HG03432 (cell line): ENCODE measurements around the gene UBALD1.
"Not testable (repeated sequence)": the region's sequence is repeated elsewhere in the genome, so short reads cannot be mapped to it uniquely, and the experiment has no call there.

Source experiments
- ATAC-seq: cut with Tn5 transposase; IDR thresholded peaks from one replicate; pipeline ENCODE4 v1.9.1; 2021; ENCODE audit warnings: mild to moderate bottlenecking, moderate library complexity; ENCODE audit not compliant: unreplicated experiment

Gene UBALD1

DNA sequence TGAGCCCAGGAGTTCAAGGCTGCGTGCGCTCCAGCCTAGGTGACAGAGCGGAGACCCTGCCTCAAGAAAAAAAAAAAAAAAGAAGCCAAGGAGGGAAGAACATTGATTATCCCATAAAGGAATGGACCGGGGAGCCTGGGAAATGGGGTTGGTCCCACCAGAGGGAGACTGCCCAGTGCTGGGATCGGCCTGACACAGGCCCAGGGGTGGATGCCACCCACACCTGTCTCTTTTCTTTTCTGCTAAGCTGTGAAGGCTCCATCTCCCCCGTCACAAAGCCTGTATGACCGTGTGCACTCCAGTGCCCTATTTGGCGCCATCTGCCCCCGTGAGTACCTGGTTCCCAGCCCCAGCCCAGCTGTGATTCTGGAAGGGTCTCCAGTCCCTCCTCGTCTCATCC lies 15.7 kb downstream of the UBALD1 start:
- no peak for ATAC-seq

DNA sequence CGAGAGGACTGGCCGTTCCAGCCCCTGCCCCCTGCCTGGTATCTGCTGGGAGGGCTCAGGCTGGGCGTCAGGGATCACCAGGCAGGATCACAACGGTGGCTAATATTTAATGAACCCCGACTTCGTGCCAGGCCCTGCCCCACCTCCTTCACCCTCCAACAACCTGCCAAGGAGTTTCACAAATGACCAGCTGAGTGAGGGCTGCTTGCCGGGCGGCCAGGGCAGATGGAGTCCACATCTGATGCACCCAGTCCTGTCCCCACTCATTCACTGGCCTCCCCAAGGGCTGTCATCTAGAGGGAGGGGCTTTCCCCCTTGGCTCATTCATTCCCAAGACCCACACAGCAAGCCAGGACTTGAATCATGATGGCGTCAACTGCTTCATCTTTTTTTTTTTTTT lies 17.5 kb downstream of the UBALD1 start:
- no peak for ATAC-seq

DNA sequence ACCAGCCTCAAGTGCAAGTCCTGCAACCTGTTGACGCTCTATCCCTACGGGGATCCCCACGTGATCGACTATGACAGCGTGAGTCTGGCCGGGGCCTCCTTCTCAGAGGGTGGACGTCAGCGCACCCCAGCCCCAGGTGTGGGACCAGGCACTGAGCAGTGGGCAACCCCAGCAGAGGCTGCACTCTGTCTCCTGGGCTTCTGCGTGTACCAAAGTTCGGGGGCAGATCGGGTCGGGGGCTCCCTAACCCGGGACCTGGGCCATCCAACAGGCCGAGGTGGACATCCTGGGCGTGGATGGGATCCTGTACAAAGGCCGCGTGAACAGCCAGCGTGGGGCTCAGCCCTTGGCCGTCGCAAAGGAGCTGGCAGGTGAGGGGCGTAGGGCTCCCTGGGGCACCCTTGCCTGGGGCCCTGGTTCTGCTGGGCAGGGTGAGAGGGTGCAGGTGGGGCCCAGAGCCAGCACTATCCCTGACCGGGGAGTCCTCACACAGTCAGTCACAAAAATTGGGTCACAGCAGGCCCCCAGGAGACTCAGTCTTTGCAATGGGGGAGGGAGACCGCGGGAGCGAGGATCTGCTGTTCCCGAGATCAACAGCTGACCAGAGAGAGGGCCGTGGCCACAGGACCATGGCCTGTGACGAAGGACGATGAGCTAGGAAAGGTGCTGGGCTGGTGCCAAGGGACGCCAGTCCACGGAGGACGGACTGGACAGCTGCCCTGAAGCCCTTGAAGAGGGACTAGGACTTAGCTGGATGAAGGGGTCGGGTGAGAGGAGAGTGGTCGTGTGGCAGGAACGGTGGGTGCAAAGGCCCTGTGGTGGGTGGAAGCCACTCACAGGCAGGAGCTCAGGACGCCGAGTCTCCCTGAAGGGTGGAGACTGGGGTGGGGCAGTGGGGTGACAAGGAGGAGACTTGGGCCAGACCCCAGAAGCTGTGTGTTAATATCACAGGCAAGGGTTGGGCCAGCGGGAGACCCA lies 20.0 kb downstream of the UBALD1 start:
- no peak for ATAC-seq

DNA sequence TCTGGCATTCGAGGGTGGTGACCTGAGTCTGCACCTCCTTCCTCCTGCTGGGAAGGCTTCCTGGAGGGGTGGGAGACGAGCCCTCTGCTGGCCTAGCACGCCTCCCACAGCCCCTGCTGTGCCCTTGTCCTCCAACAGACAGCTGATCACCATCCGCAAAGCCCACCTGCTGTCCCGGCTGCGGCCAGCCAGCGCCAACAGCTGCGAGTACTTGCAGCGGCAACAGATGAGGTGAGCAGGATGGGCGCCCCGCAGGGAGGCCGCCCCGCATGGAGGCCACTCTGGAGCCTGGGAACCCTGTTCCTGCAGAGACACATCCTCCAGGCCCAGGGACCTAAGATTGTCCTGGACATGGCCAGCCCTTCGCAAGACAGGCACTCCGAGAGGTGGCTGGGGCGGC lies 21.6 kb downstream of the UBALD1 start:
- no peak for ATAC-seq

DNA sequence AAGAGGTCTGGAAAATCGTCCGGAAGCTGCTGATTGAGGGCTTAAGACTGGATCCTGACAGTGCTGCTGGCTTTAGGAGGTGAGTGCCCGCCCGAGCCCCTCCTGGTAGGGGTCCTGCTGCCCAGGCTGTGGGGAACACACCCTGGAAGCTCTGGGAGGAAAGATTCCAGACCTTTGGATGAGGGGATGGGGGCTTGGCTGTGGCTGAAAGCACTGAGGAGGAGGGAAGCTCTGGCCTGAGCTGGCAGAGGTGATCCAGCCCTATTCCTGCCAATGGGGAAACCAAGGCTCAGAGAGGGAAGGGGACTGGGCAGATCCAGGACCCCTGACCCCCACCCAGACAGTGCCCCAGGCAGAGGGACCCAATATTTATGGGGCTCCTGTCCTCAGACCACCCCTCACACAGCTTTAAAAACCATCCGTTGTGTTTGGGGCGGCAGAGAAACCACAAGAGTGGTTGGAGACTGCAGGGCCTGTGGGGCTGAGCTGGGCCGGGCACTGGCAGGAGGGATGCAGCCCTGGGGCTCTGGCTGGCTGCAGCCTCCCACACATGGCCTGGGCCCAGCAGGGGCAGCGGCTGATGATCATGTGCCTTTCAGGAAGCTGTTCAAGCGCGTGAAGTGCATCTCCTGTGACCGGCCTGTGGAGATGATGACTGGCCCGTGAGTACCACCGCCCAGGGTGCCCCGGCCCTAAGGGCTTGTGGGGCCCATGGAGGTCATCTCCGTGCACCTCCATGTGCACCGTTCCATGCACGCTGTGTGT lies 22.8 kb downstream of the UBALD1 start:
- no peak for ATAC-seq

DNA sequence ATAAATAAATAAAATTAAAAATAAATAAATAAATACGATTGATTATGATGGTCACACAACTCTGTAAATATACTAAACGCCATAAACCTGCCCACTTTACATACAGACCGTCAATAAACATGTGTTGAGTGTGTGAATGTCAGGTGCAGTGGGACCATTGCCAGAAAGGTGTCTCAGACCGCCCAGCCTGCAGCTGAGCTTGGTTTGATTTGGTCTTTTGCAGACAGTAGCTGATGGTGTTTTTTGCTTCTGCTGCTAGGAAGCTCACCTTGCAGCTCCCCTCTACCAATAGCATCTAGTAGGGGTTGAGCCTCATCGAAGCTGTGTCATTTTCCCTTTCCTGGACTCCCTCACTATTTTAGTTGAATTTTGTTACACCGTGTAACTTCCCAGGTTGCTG lies 23.5 kb downstream of the UBALD1 start:
- ATAC-seq: no peak

DNA sequence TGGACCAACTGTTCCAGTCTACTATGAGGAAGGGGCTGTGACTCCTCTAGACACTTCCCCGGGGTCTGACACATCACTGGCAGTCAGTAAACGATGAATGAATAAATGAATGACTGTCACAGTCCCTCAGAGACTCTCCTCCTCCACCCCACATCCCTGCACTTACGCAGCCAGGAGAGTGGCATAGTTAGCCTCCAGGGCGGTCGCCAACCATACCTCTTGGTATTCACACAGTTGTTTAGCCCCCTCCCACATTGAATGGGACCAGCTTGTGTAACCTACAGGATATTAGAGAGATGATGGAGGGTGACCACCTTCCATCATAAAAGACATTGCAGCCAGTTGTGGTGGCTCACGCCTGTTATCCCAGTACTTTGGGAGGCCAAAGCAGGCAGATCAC lies 25.7 kb downstream of the UBALD1 start:
- no peak for ATAC-seq

DNA sequence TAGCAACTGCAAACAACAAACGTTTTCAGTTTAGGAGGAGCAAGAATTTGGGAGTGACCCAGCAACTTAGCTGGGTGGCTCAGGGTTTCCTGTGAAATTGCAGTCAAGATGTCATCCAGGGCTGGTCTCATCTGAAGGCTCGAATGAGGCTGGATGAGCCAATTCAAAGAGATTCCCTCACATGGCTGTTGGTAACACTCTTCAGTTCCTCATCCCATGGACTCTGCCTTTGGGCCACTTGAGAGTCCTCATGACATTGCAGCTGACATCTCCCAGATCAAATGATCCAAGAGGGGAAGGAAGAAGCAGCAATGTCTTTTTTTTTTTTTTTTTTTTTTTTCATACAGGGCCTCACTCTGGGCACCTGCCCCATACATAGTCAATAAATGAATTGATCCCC lies 26.3 kb downstream of the UBALD1 start:
- no peak for ATAC-seq

DNA sequence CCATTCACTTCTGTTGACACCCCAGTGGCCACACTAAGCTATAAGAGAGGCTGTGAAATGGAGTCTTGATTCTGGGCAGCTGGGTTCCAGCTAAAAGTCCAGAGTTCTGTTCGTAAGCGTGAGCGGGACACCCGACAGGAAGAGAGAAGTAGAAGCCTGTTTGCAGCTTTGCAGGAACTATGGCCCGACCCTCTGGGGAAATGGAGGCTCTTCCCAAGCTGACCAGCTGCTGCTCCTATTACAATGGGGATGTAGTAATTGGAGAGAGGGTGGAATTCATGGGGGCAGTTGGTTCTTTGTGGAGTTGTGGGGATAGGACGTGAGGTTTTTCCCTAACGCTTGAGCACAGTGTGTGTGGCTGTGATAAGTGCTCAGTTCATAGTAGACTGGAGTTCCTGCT lies 28.4 kb downstream of the UBALD1 start:
- no peak for ATAC-seq

DNA sequence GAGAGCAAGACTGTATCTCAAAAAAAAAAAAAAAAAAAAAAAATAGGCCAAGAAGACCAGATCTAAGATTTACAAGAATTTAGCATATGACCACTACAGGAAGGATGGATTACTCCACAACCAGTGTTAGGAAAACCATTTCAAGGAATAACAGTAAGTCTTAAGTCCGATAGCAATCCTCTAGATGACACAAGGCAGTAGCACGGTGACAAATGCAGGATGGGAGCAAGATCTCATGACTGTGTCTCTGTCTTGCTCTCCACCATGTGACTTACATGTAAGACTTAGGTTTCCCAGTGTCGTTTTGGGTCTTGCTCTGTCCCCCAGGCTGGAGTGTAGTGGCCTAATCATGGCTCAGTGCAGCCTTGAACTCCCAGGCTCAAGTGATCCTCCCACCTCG lies 30.8 kb downstream of the UBALD1 start:
- no peak for ATAC-seq

DNA sequence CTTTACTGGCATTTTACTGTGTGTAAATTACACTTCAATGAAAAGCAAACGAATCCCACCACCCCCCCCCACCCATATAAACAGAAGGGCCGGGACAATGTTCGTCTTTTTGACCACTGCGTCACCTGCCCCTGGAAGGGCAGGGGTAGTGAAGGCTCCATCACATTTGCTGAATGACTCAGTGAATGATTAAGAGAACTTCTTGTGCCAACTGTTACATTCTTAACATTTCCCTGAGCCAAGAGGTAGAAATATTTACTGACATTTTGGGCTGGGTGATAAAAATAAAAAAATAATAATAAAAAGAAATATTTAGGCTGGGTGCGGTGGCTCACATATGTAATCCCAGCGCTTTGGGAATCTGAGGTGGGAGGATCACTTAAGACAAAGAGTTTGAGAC lies 34.4 kb downstream of the UBALD1 start:
- no peak for ATAC-seq

DNA sequence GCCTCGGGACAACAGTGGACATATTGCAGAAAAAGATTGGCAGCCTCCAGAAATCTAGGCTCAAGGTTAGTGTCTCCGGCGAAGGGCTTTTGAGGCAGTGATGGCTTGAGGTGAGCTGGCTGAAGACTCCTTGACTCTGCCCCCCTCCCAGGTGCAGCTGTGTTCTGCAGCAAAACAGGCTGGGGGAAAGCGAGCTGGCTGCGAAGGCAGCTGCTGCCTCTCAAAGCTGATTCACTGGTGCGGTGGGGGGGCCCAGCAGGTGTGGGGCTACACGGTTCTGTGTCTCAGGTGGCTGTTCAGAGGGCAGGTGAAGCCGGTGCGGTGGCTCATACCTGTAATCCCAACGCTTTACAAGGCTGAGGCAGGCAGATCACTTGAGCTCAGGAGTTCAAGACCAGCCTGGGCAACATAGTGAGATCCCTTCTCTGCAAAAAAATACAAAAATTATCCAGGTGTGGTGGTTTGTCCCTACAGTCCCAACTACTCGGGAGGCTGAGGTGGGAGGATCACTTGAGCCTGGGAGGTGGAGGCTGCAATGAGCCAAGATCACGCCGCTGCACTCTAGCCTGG lies 35.6 kb downstream of the UBALD1 start:
- no peak for ATAC-seq

DNA sequence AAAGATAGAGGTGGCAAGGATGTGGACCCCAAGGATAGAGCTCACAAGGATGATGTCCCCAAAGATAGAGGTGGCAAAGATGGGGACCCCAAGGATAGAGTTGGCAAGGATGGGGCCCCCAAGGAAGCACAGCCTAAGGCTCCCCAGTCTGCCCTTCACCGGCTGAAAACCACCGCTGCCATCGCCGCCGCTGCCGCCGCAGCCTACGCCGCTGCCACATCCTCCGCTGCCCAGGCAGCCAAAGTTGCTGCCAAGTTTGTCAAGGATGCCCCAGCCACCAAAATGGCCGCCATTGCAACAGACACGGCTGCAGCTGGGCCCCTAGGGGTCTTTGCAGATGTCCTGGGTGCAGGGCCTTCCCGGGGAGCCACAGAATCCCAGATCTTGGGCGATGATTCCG lies 38.7 kb downstream of the UBALD1 start:
- no peak for ATAC-seq

DNA sequence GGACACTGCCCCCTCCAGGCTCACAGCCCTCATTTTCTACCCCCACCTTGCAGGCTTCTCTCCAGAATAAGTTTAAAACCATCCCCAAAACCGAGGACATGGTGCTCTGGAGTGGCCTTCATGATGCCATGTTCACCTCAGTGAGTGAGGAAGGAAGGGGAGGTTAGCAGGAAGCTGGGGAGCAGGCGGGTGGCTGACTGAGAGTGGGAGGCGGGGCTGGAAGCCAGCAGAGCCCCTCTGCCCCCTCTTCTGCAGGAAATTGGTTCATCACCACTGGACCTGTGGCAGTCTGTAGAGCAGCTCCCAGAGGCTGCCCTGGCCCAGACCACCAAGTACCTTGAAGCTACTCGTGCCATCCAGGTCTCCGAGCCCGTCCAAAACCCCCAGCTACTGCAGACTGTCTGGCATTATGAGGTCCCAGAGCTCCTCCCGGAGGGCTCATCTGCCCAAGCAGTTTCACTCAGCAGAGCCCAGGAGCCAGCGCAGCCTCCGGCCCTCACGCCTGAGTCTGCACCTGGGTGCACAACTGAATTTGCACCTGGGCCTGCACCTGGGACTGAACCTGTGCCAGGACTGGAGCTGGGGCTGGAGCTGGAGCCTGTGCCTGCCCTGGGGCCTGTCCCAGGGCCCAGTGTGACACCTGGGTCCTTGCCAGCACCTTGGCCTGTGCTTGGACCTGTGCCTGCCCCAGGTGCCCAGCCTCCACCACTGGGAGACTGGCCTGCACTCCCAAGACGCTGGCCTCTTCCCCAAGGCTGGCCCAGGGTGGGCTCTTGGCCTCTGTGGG lies 39.6 kb downstream of the UBALD1 start:
- no peak for ATAC-seq

DNA sequence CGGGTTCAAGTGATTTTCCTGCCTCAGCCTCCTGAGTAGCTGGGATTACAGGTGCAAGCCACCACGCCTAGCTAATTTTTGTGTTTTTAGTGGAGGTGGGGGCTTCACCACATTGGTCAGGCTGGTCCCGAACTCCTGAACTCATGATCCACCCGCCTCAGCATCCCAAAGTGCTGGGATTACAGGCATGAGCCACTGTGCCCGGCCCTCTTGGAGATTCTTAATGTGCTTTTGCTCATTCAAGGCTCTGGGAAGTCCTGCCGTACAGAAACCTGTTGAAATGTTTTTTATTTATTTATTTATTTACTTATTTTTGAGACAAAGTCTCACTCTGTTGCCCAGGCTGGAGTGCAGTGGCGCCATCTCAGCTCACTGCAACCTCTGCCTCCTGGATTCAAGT lies 40.8 kb downstream of the UBALD1 start:
- not testable (repeated sequence) for ATAC-seq

DNA sequence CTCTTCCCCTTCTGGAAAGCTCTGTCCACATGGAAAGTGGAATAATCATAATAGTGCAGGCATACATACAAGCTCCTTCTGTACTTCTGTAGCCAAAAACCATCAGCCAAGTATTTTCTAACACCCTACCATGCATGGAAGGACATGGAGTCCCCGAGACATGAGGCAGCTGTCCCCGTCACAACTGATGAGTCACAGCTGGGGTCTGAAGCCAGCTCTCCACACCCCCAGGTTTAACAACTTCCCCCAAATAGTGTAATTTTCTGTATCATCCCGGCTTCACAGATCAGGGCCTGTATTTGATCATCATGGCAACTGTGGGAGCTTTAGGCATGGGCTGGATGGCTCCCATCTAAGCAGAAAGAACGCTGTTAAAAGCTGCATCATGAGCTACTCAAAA lies 42.0 kb downstream of the UBALD1 start:
- no peak for ATAC-seq

DNA sequence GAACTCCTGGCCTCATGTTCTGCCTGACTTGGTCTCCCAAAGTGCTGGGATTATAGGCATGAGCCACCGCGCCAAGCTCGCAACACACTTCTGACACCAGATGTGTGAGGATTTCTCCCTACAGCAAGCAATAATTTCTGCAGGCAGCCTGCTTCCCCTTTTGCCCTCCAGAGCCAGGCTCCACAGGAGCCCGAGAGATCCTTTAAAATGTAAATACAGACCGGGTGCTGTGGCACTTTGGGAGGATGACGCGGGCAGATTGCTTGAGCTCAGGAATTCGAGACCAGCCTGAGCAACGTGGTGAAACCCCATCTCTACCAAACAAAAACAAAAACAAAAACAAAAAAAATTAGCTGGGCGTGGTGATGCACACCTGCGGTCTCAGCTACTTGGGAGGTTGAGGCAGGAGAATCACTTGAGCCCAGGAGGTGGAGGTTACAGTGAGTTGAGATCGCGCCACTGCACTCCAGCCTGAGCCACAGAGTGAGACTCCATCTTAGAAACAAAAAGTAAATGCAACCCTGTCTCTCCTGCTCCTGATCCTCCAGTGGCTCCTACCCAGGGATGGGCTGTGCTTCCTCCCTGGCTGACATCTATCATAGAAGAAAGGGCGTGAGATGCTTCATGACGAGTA lies 43.9 kb downstream of the UBALD1 start:
- no peak for ATAC-seq

DNA sequence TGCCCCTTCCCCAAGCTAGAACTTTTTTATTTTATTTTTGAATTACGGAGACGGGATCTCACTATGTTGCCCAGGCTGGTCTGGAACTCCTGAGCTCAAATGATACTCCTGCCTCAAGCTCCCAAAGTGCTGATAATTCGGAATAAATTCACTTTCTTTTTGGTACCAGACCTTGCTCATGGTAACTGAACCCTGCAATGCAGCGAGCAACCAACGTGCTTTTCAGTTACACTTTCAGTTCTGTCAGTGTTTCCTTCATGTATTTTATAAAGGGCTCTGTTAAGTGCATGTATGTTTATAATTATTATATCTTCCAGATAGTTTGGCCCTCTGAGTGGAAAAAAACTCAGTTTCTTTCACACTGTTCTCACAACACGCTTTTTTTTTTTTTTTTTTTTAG lies 44.6 kb downstream of the UBALD1 start:
- no peak for ATAC-seq

DNA sequence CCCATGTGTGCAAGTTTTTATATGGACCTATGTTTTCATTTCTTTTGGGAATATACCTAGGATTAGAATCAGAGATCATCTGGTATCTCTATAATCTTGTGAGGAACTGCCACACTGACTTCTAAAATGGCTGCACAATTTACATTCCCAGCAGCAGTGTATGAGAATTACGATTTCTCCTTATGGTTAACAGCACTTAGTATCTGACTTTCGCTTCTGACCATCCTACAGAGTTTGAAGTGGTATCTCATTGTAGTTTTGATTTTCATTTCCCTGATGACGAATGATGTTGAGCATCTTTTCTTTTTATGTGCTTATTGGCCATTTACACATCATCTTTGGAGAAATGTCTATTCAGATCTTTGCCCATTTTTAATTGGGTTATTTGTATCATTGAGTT lies 48.5 kb downstream of the UBALD1 start:
- no peak for ATAC-seq

DNA sequence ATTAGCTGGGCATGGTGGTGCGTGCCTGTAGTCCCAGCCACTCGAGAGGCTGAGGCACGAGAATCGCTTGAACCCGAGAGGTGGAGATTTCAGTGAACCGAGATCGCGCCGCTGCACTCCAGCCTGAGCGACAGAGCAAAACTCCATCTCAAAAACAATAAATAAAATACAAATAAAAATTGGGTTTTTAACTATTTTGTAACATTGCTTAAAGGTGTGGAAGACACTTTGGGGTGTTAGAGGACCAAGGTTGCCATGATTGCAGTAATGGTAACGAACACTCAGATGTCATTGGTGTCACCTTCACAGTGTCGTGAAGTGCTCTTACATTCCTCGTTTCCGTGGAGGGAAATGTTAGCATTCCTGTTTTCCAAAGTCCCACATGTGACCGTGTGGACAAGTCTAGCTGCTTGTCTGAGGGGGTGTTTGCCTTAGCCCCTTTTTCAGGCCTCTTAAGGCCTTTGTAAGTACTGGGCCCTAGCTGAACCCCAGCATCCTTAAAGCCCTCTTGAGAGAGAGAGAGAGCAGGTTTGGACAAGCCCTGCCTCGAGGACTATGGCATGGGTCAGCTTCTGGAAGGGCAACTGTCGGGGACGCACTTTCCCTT lies 49.9 kb downstream of the UBALD1 start:
- no peak for ATAC-seq
